Endothelial cell of umbilical vein (primary cell): Measurements from ENCODE around the gene SMC3.

ENCODE experiments used
- POLR2A ChIP-seq: IDR thresholded peaks from 2 replicates; pipeline ENCODE4 v1.6.1; 2012; ENCODE audit warnings: low read depth, mild to moderate bottlenecking, control low read depth, low read length
- TF ChIP-seq, protein P1 (sequence below), 2 donors: IDR thresholded peaks; 1 replicate in 1 of 2; 2 replicates in 1 of 2; pipeline ENCODE4 v1.5.1; 2011; ENCODE audit warnings: low read length in 2 of 2, mild to moderate bottlenecking in 2 of 2, moderate library complexity in 2 of 2, control low read depth in 1 of 2, inconsistent platforms in 1 of 2, low read depth in 1 of 2; ENCODE audit not compliant: insufficient read depth in 1 of 2; ENCODE audit errors: extremely low read depth in 1 of 2

DNA sequence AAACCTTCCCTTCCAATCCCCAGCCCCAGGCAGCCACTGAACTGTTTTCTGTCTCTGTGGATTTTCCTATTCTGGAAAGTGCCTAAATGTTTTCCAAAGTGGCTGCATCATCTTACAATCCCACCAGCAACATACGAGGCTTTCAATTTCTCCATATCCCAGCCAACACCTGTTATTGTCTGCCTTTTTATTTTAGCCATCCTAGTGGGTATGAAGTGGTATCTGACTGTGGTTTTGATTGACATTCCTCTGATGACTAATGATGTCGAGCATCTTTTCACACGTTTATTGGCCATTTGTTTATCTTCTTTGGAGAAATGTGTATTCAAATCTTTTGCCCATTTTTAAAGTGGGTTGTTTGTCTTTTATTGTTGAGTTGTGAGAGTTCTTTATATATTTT, 6.2 kb upstream of the SMC3 start:
- no peak for TF ChIP-seq POLR2A
- TF ChIP-seq, protein P1, sequence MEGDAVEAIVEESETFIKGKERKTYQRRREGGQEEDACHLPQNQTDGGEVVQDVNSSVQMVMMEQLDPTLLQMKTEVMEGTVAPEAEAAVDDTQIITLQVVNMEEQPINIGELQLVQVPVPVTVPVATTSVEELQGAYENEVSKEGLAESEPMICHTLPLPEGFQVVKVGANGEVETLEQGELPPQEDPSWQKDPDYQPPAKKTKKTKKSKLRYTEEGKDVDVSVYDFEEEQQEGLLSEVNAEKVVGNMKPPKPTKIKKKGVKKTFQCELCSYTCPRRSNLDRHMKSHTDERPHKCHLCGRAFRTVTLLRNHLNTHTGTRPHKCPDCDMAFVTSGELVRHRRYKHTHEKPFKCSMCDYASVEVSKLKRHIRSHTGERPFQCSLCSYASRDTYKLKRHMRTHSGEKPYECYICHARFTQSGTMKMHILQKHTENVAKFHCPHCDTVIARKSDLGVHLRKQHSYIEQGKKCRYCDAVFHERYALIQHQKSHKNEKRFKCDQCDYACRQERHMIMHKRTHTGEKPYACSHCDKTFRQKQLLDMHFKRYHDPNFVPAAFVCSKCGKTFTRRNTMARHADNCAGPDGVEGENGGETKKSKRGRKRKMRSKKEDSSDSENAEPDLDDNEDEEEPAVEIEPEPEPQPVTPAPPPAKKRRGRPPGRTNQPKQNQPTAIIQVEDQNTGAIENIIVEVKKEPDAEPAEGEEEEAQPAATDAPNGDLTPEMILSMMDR (IDR thresholded peaks at IDR 0.05; ENCODE audit: extremely low read depth in 1 of 2, insufficient read depth in 1 of 2, low read depth in 1 of 2, low read length in 2 of 2) = no peak
